Tongue (tissue), 2 donors: Measurements from ENCODE around the gene GOLT1B. TPM values are rescaled to one million over a fixed set of nuclear protein-coding genes. Genes with fewer than 3 reads are reported as not detected.

Experiments used
- DNase-seq: peaks from one replicate; pipeline ENCODE4 v3.0.0-alpha.2; 2015
- total RNA-seq: library from RNA; depleted of rRNA; stranded (reverse); fragments of >200 nt; gene quantifications from one replicate; pipeline ENCODE4 v1.2.3, GENCODE V29; 2014

GOLT1B gene
- total RNA-seq, 1 donor from 2014 or later: 51.8 TPM

DNA sequence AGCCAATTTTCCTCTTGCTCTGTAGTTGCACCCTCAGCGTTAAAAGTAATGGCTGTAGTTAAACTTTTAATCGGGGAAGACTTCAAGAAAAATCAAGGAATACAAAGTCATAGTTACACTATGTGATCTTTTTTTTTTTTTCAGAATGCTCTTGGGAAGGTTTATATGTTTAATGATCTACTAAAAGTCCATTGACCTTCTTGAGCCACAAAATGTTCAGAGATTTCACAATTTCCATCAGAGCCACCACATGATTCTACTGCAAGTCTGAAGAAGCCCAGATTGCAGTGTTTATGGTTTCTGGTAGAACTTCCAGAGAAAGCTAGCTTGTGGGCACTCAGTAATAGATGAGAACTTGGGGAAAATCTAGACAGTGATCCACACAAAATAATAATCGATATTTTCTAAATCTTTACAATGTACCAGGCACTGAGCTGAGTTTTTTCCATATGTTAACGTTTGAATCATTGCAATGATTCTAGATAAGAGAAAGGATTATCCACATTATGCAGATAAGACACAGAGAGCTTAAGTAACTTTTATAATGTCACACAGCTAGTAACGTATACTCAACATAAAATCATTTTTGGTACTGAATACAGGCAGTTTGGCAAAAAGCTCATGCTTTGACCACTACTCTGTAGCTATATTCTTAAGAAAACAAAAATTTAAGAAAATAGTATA is 64.8 kb downstream of the GOLT1B start:
- DNase-seq: no peak

DNA sequence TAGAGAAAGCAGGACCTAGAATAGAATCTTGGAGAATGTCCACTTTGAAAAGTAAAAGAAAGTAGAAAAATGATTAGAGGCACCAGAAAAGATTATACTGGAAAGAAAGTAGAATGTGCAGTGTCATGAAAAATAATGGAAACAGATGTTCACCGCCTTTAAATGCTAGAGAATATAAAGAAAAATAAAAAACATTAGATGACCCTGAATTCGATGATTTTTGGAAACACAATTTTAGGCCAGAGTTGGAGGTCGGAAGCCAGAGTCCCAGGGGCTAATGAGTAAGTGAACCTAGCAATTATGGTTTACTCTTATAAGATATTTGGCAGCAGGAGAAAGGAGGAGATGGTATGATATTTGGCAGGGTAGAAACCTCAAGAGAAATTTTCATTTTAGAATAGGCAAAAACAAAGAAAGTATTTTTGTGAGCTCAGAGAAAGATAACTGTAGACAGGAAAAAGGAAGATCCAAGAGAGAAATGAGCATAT is 65.4 kb downstream of the GOLT1B start:
- no peak for DNase-seq

Other genes with a start within 250 kb of the GOLT1B start
- 0.10 TPM for gene SLCO1A2, start 166.9 kb upstream of the GOLT1B start, total RNA-seq
- gene IAPP, start 128.9 kb upstream of the GOLT1B start, total RNA-seq: not detected
- 28.0 TPM for gene PYROXD1, start 64.1 kb upstream of the GOLT1B start, total RNA-seq
- gene RECQL, start 154 bp upstream of the GOLT1B start, total RNA-seq: 60.9 TPM
- 19.8 TPM for gene SPX, start 24.5 kb downstream of the GOLT1B start, total RNA-seq
- gene GYS2, start 103.1 kb downstream of the GOLT1B start, total RNA-seq: not detected
- 469 TPM for gene LDHB, start 156.1 kb downstream of the GOLT1B start, total RNA-seq